ENCODE results near the gene CARS2. TPM values are rescaled to one million over a fixed set of nuclear protein-coding genes. Genes with fewer than 3 reads are reported as not detected.
"Not testable (repeated sequence)": the region's sequence is repeated elsewhere in the genome, so short reads cannot be mapped to it uniquely, and the experiment has no call there.

The CARS2 gene
- total RNA-seq, 1 donor from 2014 or later = 41.7 TPM

DNA sequence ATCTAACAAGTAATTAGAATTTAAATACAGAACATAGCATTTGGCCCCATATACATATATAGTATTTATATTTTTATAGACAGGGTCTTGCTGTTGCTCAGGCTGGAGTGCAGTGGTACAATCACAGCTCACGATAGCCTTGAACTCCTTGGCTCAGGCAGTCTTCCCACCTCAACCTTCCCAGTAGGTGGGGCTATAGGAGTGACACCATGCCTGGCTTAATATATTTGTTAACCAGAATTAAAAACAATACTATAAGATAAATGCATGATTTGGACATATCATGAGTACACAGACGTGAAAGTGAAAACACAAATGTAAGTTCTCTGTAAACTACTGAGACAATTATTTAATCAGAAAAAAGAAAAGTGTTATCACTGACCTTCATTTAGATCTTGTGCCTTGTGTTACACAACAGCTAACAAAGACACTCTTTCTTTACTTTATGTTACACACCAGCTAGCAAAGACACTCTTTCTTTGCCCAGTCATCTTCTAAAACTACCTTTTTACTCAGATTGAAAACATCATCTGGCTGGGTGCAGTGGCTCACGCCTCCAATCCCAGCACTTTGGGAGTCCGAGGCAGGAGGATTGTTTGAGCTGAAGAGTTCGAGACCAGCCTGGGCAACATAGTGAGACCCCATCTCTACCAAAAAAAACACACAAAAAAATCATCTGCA is 22.6 kb downstream of the CARS2 start:
- peak in 1 of 2 donors; percentile 42 for DNase-seq (ENCODE audit: low read depth in 2 of 2)

- no peak for DNase-seq (ENCODE audit: low read depth in 2 of 2)
Measured at GRCh38 chr13:110682746-110683145, 23.2 kb downstream of the CARS2 start.

DNA sequence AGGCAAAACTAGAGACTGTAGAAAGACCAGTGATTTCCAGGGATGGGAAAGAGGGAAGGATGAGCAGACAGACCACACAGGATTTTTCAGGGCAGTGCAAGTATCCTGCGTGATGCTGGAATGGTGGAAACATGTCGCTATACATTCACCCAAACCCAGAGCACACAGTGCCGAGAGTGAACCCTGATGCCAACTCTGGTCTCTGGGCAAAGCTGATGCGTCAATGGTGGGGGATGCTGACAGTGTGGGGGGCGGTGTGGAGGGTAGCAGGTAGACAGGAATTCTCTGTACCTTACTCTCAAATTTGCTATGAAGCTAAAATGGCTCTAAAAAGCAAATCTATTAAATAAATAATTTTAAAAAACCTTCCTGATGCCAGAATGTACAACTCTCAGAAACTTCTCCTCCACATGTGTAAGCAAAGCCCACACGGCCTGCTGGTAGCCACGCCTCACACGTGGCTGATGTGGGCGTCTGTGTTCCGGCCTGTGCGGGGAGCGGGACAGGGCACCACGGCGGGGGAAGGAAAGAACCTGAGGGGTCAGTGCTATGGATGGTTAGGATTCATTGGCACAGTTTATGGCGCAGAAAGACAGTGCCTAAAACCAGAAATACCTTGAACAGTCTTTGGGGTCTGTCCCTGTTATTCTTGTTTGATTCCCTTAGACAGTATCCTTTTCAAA is 23.9 kb downstream of the CARS2 start:
- no peak for DNase-seq (ENCODE audit: low read depth in 2 of 2)

GRCh38 chr13:110680852-110681251 is 25.1 kb downstream of the CARS2 start:
- DNase-seq (ENCODE audit: low read depth in 2 of 2) = peak in 1 of 2 donors; percentile 46

GRCh38 chr13:110677731-110678545 is 28.0 kb downstream of the CARS2 start:
- no peak for DNase-seq (ENCODE audit: low read depth in 2 of 2)

GRCh38 chr13:110676595-110677587 is 29.0 kb downstream of the CARS2 start:
- no peak for DNase-seq (ENCODE audit: low read depth in 2 of 2)

- not testable (repeated sequence) for DNase-seq (ENCODE audit: low read depth in 2 of 2)
Measured at GRCh38 chr13:110669814-110670213, 36.1 kb downstream of the CARS2 start.

DNA sequence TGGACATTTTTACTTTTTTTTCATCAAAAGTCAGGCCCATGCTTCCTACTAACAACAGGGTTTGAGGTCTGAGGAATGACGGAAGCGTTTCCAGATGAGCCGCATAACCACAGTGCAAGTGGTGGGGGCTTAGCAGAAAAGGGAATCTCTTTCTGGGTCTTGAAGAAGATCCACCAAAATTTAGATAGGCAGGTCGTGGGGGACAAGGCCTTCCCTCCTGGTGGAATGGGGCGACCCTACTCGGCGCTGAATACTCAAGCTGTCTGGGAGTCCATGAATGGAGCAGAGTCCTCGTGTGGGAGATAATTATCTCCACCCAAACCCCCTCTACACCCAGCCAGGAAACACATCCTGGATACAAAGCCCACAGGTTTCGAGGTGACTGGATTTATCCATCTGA is 36.9 kb downstream of the CARS2 start:
- DNase-seq (ENCODE audit: low read depth in 2 of 2) = no peak

GRCh38 chr13:110666255-110666533 is 39.7 kb downstream of the CARS2 start:
- DNase-seq (ENCODE audit: low read depth in 2 of 2) = no peak

- no peak for DNase-seq (ENCODE audit: low read depth in 2 of 2)
Measured at GRCh38 chr13:110665491-110666254, 40.2 kb downstream of the CARS2 start.

- no peak for DNase-seq (ENCODE audit: low read depth in 2 of 2)
Measured at GRCh38 chr13:110664673-110665072, 41.2 kb downstream of the CARS2 start.

DNA sequence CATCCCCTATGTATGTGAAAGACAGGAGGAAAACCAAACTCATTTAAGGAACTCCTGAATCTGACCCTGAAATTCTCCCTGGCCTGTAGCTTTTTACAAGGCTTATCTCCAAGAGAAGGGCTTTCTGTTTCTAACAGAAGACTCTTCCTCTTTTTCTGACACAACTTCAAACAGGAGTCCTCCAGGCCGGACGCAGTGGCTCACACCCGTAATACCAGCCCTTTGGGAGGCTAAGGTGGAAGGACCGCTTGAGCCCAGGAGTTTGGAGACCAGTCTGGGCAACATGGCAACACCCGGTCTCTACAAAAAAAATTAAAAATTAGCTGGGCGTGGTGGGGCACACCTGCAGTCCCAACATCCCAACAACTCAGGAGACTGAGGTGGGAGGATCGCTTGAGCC is 41.9 kb downstream of the CARS2 start:
- no peak for DNase-seq (ENCODE audit: low read depth in 2 of 2)

DNA sequence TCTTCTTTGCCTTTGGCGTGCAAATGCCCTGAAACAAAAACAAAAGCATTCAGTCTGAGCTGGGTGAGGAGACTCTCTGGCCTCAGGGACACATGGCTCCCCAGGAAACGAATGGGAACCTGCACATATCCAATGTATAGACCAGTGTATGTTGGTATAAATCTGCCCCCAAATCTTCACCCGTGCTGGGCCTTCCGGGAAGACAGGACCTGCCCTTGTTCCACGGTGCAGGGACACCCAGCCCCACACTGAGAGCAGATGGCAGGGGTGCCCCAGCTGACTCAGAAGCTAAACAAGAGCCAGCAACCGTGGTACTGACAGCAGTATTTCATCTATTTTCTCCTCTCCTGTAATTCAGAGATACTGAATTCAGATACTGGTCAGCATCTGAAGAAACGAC is 42.4 kb downstream of the CARS2 start:
- no peak for DNase-seq (ENCODE audit: low read depth in 2 of 2)

GRCh38 chr13:110662777-110663443 is 43.0 kb downstream of the CARS2 start:
- no peak for DNase-seq (ENCODE audit: low read depth in 2 of 2)

- no peak for DNase-seq (ENCODE audit: low read depth in 2 of 2)
Measured at GRCh38 chr13:110662091-110662490, 43.8 kb downstream of the CARS2 start.

DNA sequence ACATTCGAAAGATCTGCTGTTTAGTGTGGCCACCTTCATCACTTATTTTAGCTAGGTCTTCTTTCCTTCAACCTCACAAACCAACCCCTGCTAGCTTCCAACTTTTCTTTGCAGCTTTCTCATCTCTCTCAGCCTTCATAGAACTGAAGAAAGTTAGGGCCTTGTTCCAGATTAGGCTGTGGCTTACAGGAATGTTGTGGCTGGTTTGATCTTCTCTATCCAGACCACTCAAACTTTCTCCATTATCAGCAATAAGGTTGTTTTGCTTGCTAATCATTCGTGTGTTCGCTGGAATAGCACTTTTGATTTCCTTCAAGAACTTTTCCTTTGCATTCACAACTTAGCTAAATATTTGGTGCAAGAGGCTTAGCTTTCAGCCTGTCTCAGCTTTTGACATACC is 44.7 kb downstream of the CARS2 start:
- DNase-seq (ENCODE audit: low read depth in 2 of 2) = no peak

- DNase-seq (ENCODE audit: low read depth in 2 of 2) = not testable (repeated sequence)
Measured at GRCh38 chr13:110658218-110658911, 47.6 kb downstream of the CARS2 start.

- no peak for DNase-seq (ENCODE audit: low read depth in 2 of 2)
Measured at GRCh38 chr13:110657196-110657595, 48.7 kb downstream of the CARS2 start.

GRCh38 chr13:110653851-110654250 is 52.1 kb downstream of the CARS2 start:
- DNase-seq (ENCODE audit: low read depth in 2 of 2) = no peak

All from dermis microvascular lymphatic vessel endothelial cell (primary cell).